ENCODE results near the gene POLA2.

- TF ChIP-seq CTCF (conservative IDR thresholded peaks at IDR 0.05 in 1 of 2, IDR thresholded peaks at IDR 0.05 in 1 of 2; ENCODE audit: extremely low read depth in 1 of 2, insufficient read depth in 1 of 2, low read depth in 1 of 2, low read length in 2 of 2) (no peak), EZH2 (IDR thresholded peaks at IDR 0.05; ENCODE audit: borderline replicate concordance, low read length) (no peak)
Measured at GRCh38 chr11:65224930-65225278, 36.9 kb upstream of the POLA2 start.

Data from mammary epithelial cell (primary cell).